GM21528 (cell line): Measurements from ENCODE around the gene DAZAP2.
"Not testable (repeated sequence)": the region's sequence is repeated elsewhere in the genome, so short reads cannot be mapped to it uniquely, and the experiment has no call there.

Source experiments
- ATAC-seq: cut with Tn5 transposase; IDR thresholded peaks from one replicate; pipeline ENCODE4 v1.9.1; 2021; ENCODE audit warnings: mild to moderate bottlenecking, moderate library complexity; ENCODE audit not compliant: unreplicated experiment, low FRiP score

The DAZAP2 gene

DNA sequence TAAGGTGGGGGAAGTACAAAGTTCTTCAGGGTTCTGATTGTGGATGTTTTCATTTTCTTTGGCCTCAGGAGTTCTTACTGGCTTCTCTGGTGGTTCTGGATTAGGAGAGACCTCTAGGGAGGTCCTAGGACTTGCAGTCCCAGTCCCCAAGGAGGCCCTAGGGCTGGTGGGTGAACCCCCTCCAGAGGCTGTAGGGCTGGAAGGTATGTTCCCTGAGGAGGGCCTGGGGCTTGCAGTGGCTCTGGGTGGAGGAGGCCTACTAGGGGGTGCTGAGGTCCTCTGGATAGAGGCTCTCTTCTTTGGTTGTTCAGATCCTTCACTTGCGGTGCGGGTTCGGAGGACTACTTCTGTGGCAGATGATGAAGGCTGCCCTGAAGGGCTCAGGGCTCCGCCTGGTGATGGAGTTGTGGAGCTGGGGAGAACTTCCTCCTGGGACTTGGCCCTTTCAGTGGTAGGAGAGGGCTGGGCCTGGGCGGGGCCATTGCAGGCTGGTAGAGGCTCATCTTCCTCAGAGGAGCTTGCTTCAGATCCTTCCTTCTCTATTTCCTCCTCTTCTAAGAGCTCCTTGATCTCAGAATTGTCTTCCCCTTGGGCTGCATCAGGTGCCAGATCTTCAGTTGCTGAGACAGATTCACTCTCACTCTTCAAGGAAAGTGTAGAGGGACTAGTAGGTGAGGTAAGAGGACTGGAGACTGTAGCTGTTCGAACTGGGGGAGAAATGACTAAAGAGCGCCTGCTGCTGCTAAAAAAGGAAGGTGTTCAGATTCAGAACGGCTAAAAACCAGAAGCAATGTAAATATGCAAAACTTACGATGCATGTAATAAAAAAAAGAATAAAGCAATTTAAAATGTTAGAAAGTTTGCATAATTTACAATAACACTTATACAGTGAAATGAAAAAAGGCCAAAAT is 53.2 kb downstream of the DAZAP2 start:
- not testable (repeated sequence) for ATAC-seq
